Measurements from ENCODE around the gene TFRC. TPM values are rescaled to one million over a fixed set of nuclear protein-coding genes. Genes with fewer than 3 reads are reported as not detected.

TFRC gene
- 43.4 TPM for polyA plus RNA-seq (2013, experiment 1 of 4)
- 52.5 TPM for polyA plus RNA-seq (2013, experiment 2 of 4)
- polyA plus RNA-seq (2013, experiment 3 of 4): 42.7 TPM
- 38.7 TPM for polyA plus RNA-seq (2013, experiment 4 of 4)

DNA sequence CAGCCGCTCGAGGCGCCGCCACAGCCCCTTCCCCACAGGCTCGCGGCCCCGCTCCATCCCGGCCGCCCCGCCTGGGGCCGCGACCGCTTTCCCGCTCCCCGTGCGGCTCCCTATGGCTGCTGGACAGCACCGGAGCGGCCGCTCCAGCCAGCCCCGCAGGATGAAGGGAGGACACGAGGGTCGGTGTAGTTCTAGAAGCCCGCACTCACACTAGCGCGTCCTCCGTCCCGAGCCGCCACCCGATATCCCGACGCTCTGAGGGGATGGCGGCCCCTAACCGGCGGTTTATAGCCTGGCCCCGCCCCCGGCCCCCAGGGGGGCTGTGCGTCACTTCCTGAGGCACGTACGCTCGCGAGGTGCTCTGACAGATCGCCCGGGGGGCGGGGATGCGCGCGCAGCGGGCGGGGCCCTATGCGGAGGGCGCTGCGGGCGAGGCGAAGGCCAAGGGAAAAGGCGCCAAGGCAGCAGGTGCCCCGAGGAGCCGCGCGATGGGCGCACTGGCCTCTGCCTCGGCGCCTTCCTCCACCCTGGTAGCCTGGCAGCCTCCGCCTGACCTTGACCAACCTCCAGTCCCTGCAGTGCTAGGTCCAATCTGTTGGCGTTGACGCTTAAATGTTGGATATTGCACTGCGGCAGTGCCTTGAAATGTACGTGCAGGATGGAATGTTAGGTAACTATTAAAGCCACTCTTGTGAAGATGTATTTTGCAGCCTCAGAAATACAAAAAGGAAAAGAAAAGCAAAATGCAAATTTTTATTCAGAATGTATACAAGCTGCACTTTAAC, at the start of gene TFRC:
TFRC (minus strand) TSS at position 257 of the 785 bp plus-strand sequence. CDS start 4,991 bp downstream, outside the sequence.
- 2% methylated on average over 67 of the region's 67 CpGs for WGBS, 2 experiments
- H3K4me1 ChIP-seq (ENCODE audit: control insufficient read depth, insufficient read depth, low read length): peaks cover 4% of the 10 kb centered on the region
- peak within 1 kb of the TSS; percentile 83 for H3K4me3 ChIP-seq (ENCODE audit: insufficient read depth, low read depth, low read length)
- peak within 1 kb of the TSS; percentile 85 for H3K27ac ChIP-seq (ENCODE audit: insufficient read depth, low read depth, low read length, poor library complexity, severe bottlenecking)
- no peaks in the 10 kb centered on the region for H3K9me3 ChIP-seq (ENCODE audit: control insufficient read depth, low read length)
- H3K36me3 ChIP-seq (ENCODE audit: control insufficient read depth, insufficient read depth, low read length): no peaks in the 10 kb centered on the region
- no peaks in the 10 kb centered on the region for H3K27me3 ChIP-seq (ENCODE audit: control insufficient read depth, insufficient read depth, low read length, poor library complexity, severe bottlenecking)

DNA sequence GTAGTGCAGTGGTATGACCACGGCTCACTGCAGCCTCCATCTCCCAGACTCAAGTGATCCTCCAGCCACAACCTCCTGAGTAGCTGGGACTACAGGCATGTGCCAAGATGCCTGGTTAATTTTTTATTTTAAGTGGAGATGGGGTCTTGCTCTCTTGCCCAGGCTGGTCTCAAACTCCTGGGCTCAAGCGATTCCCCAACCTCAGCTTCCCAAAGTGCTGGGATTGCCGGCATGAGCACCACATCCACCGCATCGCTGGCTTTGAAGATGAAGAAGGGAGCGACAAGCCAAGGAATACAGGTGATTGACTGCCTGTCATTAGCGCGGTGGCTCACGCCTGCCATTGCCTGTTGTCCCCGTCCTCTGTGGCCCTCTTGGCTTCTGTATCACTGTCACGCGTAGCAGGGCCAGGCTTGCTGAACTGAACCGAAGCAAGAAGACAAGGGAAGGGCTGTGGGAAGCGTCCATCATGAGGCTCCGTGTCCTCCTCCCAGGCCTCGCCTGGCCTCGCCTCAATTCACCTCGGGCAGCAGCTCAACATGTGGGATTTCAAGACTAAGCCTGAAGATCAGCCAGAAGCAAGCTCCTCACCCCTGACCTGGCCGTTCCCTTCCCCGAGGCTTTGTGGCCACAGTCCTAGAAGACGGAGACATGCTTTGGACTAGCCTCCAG, 46.4 kb upstream of the TFRC start:
- 94 to 95% methylated on average over 21 of the region's 21 CpGs for WGBS, 2 experiments
- Histone ChIP-seq H3K4me3 (ENCODE audit: insufficient read depth, low read depth, low read length) (no peak overlapping the region), H3K9me3 (ENCODE audit: control insufficient read depth, low read length) (no peaks in the 10 kb centered on the region)

DNA sequence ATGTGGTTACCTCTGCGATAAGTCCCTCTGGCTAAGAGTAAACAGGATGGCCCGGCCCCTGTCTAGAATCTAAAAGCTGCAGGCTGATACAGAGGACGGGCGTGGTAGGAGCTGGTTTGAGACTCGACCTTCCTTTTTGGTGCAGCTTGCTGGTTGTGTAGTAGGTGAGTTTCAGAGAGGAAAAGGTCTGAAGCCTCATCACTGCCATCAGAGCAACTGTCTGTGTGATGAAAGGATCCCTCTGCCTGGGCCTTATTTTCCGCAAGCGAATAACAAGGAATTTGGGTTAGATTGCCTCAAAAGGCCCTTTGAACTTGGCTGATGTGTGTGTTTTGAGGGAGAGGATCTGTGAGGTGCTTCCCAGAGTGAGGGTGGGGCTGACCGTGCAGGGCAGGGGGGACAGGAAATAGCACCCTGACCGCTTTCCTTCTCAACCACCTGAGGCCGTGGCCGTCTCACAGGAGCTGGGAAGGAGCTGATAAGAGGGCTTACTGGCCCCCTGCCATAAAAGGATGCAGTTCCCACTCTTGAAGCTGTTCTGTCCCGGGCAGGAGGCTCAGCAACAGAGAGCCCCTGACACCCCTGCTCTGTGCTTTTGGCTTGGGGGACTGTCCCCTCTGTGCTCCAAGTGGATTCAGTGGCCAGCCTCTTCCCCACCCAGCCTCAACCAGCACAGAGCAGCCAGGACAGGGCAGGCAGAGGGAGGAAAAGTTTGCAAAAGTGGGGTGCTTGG, 45.6 kb upstream of the TFRC start:
- H3K27ac ChIP-seq (ENCODE audit: insufficient read depth, low read depth, low read length, poor library complexity, severe bottlenecking): no peak overlapping the region
- 78 to 80% methylated on average over 12 of the region's 12 CpGs for WGBS, 2 experiments

More for the DNA sequence above, 46.4 kb upstream of the TFRC start:
- Histone ChIP-seq H3K27ac (ENCODE audit: insufficient read depth, low read depth, low read length, poor library complexity, severe bottlenecking) (no peak overlapping the region), H3K4me1 (ENCODE audit: control insufficient read depth, insufficient read depth, low read length) (no peaks in the 10 kb centered on the region), H3K36me3 (ENCODE audit: control insufficient read depth, insufficient read depth, low read length) (no peaks in the 10 kb centered on the region), H3K27me3 (ENCODE audit: control insufficient read depth, insufficient read depth, low read length, poor library complexity, severe bottlenecking) (no peaks in the 10 kb centered on the region)

DNA sequence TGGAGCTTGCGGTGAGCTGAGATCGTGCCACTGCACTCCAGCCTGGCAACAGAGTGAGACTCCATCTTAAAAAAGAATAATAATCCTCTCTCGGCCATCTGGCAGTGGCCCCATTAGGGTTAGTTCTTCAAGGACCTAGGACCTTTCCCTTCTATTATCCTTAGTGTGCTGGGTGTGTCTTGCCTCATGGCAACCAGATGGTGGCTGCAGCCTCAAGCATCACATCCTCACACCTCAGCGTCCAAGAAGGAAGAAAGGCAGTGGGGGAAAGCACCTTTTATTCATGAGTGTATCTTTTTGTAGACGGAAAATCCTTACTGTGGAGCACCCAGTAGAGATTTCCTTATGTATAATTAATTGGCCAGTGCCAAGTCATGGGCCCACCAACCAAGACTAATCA, 42.7 kb upstream of the TFRC start:
- WGBS, 2 experiments: 82 to 88% methylated on average over 5 of the region's 5 CpGs
- Histone ChIP-seq H3K4me3 (ENCODE audit: insufficient read depth, low read depth, low read length) (no peak overlapping the region), H3K4me1 (ENCODE audit: control insufficient read depth, insufficient read depth, low read length) (no peaks in the 10 kb centered on the region), H3K27me3 (ENCODE audit: control insufficient read depth, insufficient read depth, low read length, poor library complexity, severe bottlenecking) (no peaks in the 10 kb centered on the region), H3K36me3 (ENCODE audit: control insufficient read depth, insufficient read depth, low read length) (no peaks in the 10 kb centered on the region), H3K27ac (ENCODE audit: insufficient read depth, low read depth, low read length, poor library complexity, severe bottlenecking) (no peak overlapping the region), H3K9me3 (ENCODE audit: control insufficient read depth, low read length) (no peaks in the 10 kb centered on the region)

More for the DNA sequence above, 45.6 kb upstream of the TFRC start:
- no peaks in the 10 kb centered on the region for H3K27me3 ChIP-seq (ENCODE audit: control insufficient read depth, insufficient read depth, low read length, poor library complexity, severe bottlenecking)
- H3K4me1 ChIP-seq (ENCODE audit: control insufficient read depth, insufficient read depth, low read length): no peaks in the 10 kb centered on the region
- H3K9me3 ChIP-seq (ENCODE audit: control insufficient read depth, low read length): no peaks in the 10 kb centered on the region
- H3K36me3 ChIP-seq (ENCODE audit: control insufficient read depth, insufficient read depth, low read length): no peaks in the 10 kb centered on the region
- no peak overlapping the region for H3K4me3 ChIP-seq (ENCODE audit: insufficient read depth, low read depth, low read length)

- Histone ChIP-seq H3K36me3 (ENCODE audit: control insufficient read depth, insufficient read depth, low read length) (no peaks in the 10 kb centered on the region), H3K4me3 (ENCODE audit: insufficient read depth, low read depth, low read length) (no peak overlapping the region), H3K4me1 (ENCODE audit: control insufficient read depth, insufficient read depth, low read length) (no peaks in the 10 kb centered on the region), H3K27me3 (ENCODE audit: control insufficient read depth, insufficient read depth, low read length, poor library complexity, severe bottlenecking) (no peaks in the 10 kb centered on the region), H3K9me3 (ENCODE audit: control insufficient read depth, low read length) (no peaks in the 10 kb centered on the region), H3K27ac (ENCODE audit: insufficient read depth, low read depth, low read length, poor library complexity, severe bottlenecking) (no peak overlapping the region)
- 95 to 96% methylated on average over 8 of the region's 8 CpGs for WGBS, 2 experiments
Observed at GRCh38 chr3:196122688-196123046, 40.8 kb upstream of the TFRC start.

DNA sequence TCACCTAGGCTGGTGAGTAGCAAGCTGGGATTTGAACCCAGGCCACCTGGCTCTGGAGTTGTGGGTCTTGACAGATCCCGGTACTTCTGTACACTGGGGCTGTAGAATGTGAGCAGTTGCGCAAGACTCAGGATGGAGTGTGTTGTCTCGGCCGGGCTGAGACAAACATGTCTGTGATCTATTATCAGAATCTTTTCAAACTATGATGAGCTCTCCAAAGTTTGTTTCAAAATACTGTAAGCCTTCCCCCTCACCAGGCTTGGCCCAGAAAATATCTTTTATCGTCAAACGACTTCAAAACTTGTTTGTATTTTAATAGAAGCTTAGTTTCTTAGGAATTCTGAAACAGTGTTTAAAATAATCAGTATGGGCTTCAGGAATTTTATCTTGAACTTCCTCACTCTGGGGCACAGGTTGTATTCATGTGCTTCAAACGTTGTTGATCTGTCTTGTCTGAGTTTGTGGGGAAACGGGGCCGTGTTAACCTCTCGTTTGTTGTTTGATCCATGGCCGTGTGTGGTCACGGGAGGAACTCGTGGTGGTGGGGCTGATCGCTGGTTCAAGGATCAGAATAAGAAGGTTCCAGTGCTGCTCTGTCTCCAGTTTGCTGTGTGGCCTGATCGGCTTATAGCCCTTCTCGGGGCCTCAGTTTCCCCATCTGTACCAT, 40.3 kb upstream of the TFRC start:
- no peak overlapping the region for H3K4me3 ChIP-seq (ENCODE audit: insufficient read depth, low read depth, low read length)
- H3K36me3 ChIP-seq (ENCODE audit: control insufficient read depth, insufficient read depth, low read length): no peaks in the 10 kb centered on the region
- H3K9me3 ChIP-seq (ENCODE audit: control insufficient read depth, low read length): no peaks in the 10 kb centered on the region
- no peak overlapping the region for H3K27ac ChIP-seq (ENCODE audit: insufficient read depth, low read depth, low read length, poor library complexity, severe bottlenecking)
- H3K27me3 ChIP-seq (ENCODE audit: control insufficient read depth, insufficient read depth, low read length, poor library complexity, severe bottlenecking): no peaks in the 10 kb centered on the region
- WGBS, 2 experiments: 94 to 96% methylated on average over 16 of the region's 16 CpGs
- H3K4me1 ChIP-seq (ENCODE audit: control insufficient read depth, insufficient read depth, low read length): no peaks in the 10 kb centered on the region

DNA sequence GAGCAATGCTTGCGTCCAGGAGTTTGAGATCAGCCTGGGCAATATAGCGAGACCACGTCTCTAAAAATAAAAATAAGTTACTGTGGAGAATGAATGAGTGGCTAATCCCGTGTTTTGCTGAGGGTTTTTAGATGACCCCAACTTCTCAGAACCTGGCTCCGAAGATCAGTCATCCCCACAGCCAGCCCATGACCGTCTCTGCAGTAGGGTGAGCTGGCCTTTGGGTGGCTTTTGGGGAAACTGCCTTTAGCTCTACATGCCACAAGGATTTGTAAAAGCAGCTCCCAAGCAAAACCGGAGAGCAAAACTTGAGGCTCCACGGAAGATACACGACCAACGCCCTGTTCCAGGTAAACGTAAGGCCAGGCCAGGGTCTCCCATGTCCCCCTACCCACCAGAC, 39.2 kb upstream of the TFRC start:
- H3K36me3 ChIP-seq (ENCODE audit: control insufficient read depth, insufficient read depth, low read length): no peaks in the 10 kb centered on the region
- no peaks in the 10 kb centered on the region for H3K4me1 ChIP-seq (ENCODE audit: control insufficient read depth, insufficient read depth, low read length)
- H3K27ac ChIP-seq (ENCODE audit: insufficient read depth, low read depth, low read length, poor library complexity, severe bottlenecking): no peak overlapping the region
- no peaks in the 10 kb centered on the region for H3K9me3 ChIP-seq (ENCODE audit: control insufficient read depth, low read length)
- H3K4me3 ChIP-seq (ENCODE audit: insufficient read depth, low read depth, low read length): no peak overlapping the region
- H3K27me3 ChIP-seq (ENCODE audit: control insufficient read depth, insufficient read depth, low read length, poor library complexity, severe bottlenecking): no peaks in the 10 kb centered on the region
- 94 to 95% methylated on average over 11 of the region's 11 CpGs for WGBS, 2 experiments

DNA sequence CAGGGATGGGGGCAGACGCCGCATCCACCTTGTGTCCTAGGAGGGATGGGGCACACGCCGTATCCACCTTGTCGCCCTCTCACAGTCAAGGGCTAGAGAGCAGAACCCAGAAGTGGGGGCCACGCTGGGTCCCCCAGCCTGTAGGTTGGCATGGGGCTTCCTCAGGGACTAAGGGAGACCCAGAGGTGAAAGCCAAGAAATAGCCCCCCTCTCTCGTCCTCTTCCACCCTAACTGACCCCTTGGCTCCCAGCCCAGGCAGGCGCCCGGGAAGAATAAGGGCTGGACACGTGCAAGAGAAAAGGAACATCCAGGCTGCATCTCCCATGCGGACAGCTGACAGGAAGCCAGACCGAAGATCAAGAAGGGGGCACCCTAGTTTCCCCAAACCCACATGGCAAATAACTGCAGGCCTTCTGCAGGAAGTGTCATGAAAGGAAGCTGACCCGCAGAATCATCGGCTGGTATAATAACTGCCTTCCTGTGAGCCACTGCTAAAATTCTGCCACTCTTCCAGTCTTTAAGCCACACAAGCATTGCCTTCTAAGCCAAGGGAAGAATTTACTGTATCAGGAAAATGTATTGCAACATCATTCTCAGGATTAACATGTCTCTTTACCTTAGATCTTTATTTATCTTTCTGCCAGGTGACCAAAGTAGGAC, 38.5 kb upstream of the TFRC start:
- Histone ChIP-seq H3K4me3 (ENCODE audit: insufficient read depth, low read depth, low read length) (no peak overlapping the region), H3K27me3 (ENCODE audit: control insufficient read depth, insufficient read depth, low read length, poor library complexity, severe bottlenecking) (no peaks in the 10 kb centered on the region), H3K9me3 (ENCODE audit: control insufficient read depth, low read length) (no peaks in the 10 kb centered on the region), H3K4me1 (ENCODE audit: control insufficient read depth, insufficient read depth, low read length) (no peaks in the 10 kb centered on the region), H3K36me3 (ENCODE audit: control insufficient read depth, insufficient read depth, low read length) (no peaks in the 10 kb centered on the region), H3K27ac (ENCODE audit: insufficient read depth, low read depth, low read length, poor library complexity, severe bottlenecking) (no peak overlapping the region)
- 87 to 88% methylated on average over 14 of the region's 14 CpGs for WGBS, 2 experiments

- Histone ChIP-seq H3K27me3 (ENCODE audit: control insufficient read depth, insufficient read depth, low read length, poor library complexity, severe bottlenecking) (no peaks in the 10 kb centered on the region), H3K9me3 (ENCODE audit: control insufficient read depth, low read length) (no peaks in the 10 kb centered on the region), H3K4me3 (ENCODE audit: insufficient read depth, low read depth, low read length) (no peak overlapping the region), H3K27ac (ENCODE audit: insufficient read depth, low read depth, low read length, poor library complexity, severe bottlenecking) (no peak overlapping the region), H3K36me3 (ENCODE audit: control insufficient read depth, insufficient read depth, low read length) (no peaks in the 10 kb centered on the region), H3K4me1 (ENCODE audit: control insufficient read depth, insufficient read depth, low read length) (no peaks in the 10 kb centered on the region)
- WGBS, 2 experiments: 94 to 95% methylated on average over 6 of the region's 6 CpGs
Observed at GRCh38 chr3:196117809-196118208, 35.9 kb upstream of the TFRC start.
